IMR-90 (cell line): ENCODE data around the gene PRR19. TPM values are rescaled to one million over a fixed set of nuclear protein-coding genes. Genes with fewer than 3 reads are reported as not detected.
A peak's percentile ranks its signal among the peaks of the same experiment; 100 is the strongest.

Experiments
- ATAC-seq: fragments of 200-7000 bp; cut with Tn5 transposase; 2 replicates; pipeline ENCODE4 v1.9.1; 2020; ENCODE audit warnings: low read depth, mild to moderate bottlenecking, moderate library complexity
- BruUV-seq: library from RNA; stranded (reverse); fragments of 400-500 nt; replicated peaks from 2 replicates; lab custom pipeline; 2021; lab: Mats Ljungman, UMichigan
- CTCF ChIA-PET: fragments of 300-600 bp; formaldehyde crosslinking; extraction: SDS; loops from one replicate; lab custom pipeline; 2021; ENCODE audit warnings: antibody characterized with exemption; lab: Yijun Ruan, JAX
- POLR2A ChIA-PET: fragments of 300-600 bp; sonication (Branson Sonifier 250); formaldehyde crosslinking; loops from one replicate; lab custom pipeline; 2022; ENCODE audit warnings: antibody characterized with exemption; ENCODE audit not compliant: unreplicated experiment; lab: Charles Lee
- DNase-seq: peaks from one replicate; pipeline ENCODE4 v3.0.0; 2013
- H2AFZ ChIP-seq: replicated peaks from 2 replicates; pipeline ENCODE3; 2013; ENCODE audit warnings: low read length, mild to moderate bottlenecking; ENCODE audit not compliant: poor library complexity
- H2AK5ac ChIP-seq: 2 replicates; pipeline ENCODE4 v1.6.1; 2013; ENCODE audit warnings: low read depth, low read length, inconsistent platforms
- H2AK9ac ChIP-seq: replicated peaks from 2 replicates; pipeline ENCODE3; 2013; ENCODE audit warnings: mild to moderate bottlenecking, low read depth, low read length, moderate library complexity; ENCODE audit not compliant: poor library complexity
- H2BK120ac ChIP-seq: 2 replicates; pipeline ENCODE4 v1.6.1; 2013; ENCODE audit warnings: low read depth, low read length, inconsistent platforms
- H2BK15ac ChIP-seq: 3 replicates; pipeline ENCODE4 v1.6.1; 2013; ENCODE audit warnings: low read depth, low read length, inconsistent platforms
- H2BK20ac ChIP-seq: 2 replicates; pipeline ENCODE4 v1.6.1; 2013; ENCODE audit warnings: low read depth, mild to moderate bottlenecking, inconsistent platforms, low read length, moderate library complexity
- H2BK5ac ChIP-seq: 2 replicates; pipeline ENCODE4 v1.6.1; 2013; ENCODE audit warnings: mild to moderate bottlenecking, low read depth, low read length, inconsistent platforms; ENCODE audit not compliant: poor library complexity, severe bottlenecking
- H3K14ac ChIP-seq: replicated peaks from 2 replicates; pipeline ENCODE4 v1.6.1; 2013; ENCODE audit warnings: low read depth, low read length, inconsistent platforms
- H3K18ac ChIP-seq: 2 replicates; pipeline ENCODE4 v1.6.1; 2013; ENCODE audit warnings: low read depth, low read length, control low read depth
- H3K23ac ChIP-seq: 2 replicates; pipeline ENCODE4 v1.6.1; 2013; ENCODE audit warnings: low read depth, low read length, inconsistent platforms
- H3K27ac ChIP-seq: 2 replicates; pipeline ENCODE4 v1.5.1; 2013; ENCODE audit warnings: mild to moderate bottlenecking, control low read depth, low read length; ENCODE audit not compliant: insufficient read depth
- H3K27me3 ChIP-seq: 2 replicates; pipeline ENCODE4 v1.6.1; 2013; ENCODE audit warnings: low read length; ENCODE audit not compliant: control insufficient read depth, insufficient read depth
- H3K36me3 ChIP-seq: 2 replicates; pipeline ENCODE4 v1.6.1; 2013; ENCODE audit warnings: low read length, mixed read lengths; ENCODE audit not compliant: control insufficient read depth, insufficient read depth
- H3K4ac ChIP-seq: 2 replicates; pipeline ENCODE4 v1.6.1; 2013; ENCODE audit warnings: low read depth, low read length, inconsistent platforms
- H3K4me1 ChIP-seq: 2 replicates; pipeline ENCODE4 v1.6.1; 2013; ENCODE audit warnings: low read length, mixed read lengths; ENCODE audit not compliant: control insufficient read depth, insufficient read depth
- H3K4me2 ChIP-seq: 2 replicates; pipeline ENCODE4 v1.6.1; 2013; ENCODE audit warnings: low read depth, mild to moderate bottlenecking, control low read depth, low read length, moderate library complexity
- H3K4me3 ChIP-seq: 2 replicates; pipeline ENCODE4 v1.5.1; 2013; ENCODE audit warnings: low read depth, mild to moderate bottlenecking, control low read depth, low read length, moderate library complexity; ENCODE audit not compliant: insufficient read depth
- H3K56ac ChIP-seq: 2 replicates; pipeline ENCODE4 v1.6.1; 2013; ENCODE audit warnings: low read length, inconsistent platforms; ENCODE audit not compliant: insufficient read depth; ENCODE audit errors: extremely low read depth
- H3K79me1 ChIP-seq, 2 experiments: 2 replicates each; pipeline ENCODE4 v1.6.1; 2013; ENCODE audit warnings: low read length in 2 of 2, inconsistent platforms in 1 of 2, low read depth in 1 of 2
- H3K9ac ChIP-seq: 2 replicates; pipeline ENCODE4 v1.6.1; 2013; ENCODE audit warnings: low read depth, low read length, control low read depth
- H3K9me1 ChIP-seq: 2 replicates; pipeline ENCODE4 v1.6.1; 2013; ENCODE audit warnings: low read length, inconsistent platforms; ENCODE audit not compliant: insufficient read depth
- H3K9me3 ChIP-seq: 2 replicates; pipeline ENCODE4 v1.6.1; 2013; ENCODE audit warnings: low read length; ENCODE audit not compliant: control insufficient read depth, insufficient read depth
- H4K20me1 ChIP-seq: 2 replicates; pipeline ENCODE4 v1.6.1; 2013; ENCODE audit warnings: low read length, inconsistent platforms; ENCODE audit not compliant: insufficient read depth
- H4K5ac ChIP-seq: 2 replicates; pipeline ENCODE4 v1.6.1; 2013; ENCODE audit warnings: mild to moderate bottlenecking, low read depth, low read length, control low read depth
- H4K8ac ChIP-seq, 2 experiments: 2 replicates each; pipeline ENCODE4 v1.6.1; 2013; ENCODE audit warnings: low read depth in 2 of 2, low read length in 2 of 2, control low read depth in 1 of 2, inconsistent platforms in 1 of 2
- H4K91ac ChIP-seq: 2 replicates; pipeline ENCODE4 v1.6.1; 2013; ENCODE audit warnings: low read depth, low read length, inconsistent platforms; ENCODE audit not compliant: insufficient read depth
- BHLHE40 ChIP-seq: fragments of 150-350 bp; IDR thresholded peaks from 2 replicates; pipeline ENCODE4 v1.6.1; 2016; ENCODE audit warnings: mild to moderate bottlenecking, low read depth, low read length
- CEBPB ChIP-seq: IDR thresholded peaks from 2 replicates; pipeline ENCODE4 v1.6.1; 2012; ENCODE audit warnings: low read depth, low read length, improper control_type of control experiment
- CHD1 ChIP-seq: IDR thresholded peaks from 2 replicates; pipeline ENCODE4 v1.6.1; 2012; ENCODE audit warnings: low read depth, low read length, improper control_type of control experiment
- CTCF ChIP-seq: conservative IDR thresholded peaks from 2 replicates; pipeline ENCODE4 v1.5.1; 2012; ENCODE audit warnings: mild to moderate bottlenecking, low read depth, low read length, improper control_type of control experiment
- ELK1 ChIP-seq: fragments of 150-350 bp; IDR thresholded peaks from 2 replicates; pipeline ENCODE4 v1.6.1; 2016; ENCODE audit warnings: low read depth, mild to moderate bottlenecking, low read length, moderate library complexity, borderline replicate concordance
- FOS ChIP-seq: fragments of 150-350 bp; IDR thresholded peaks from 2 replicates; pipeline ENCODE4 v1.6.1; 2016; ENCODE audit warnings: low read depth, low read length
- MAFK ChIP-seq: IDR thresholded peaks from 2 replicates; pipeline ENCODE4 v1.6.1; 2012; ENCODE audit warnings: low read depth, low read length, improper control_type of control experiment
- MAZ ChIP-seq: IDR thresholded peaks from 2 replicates; pipeline ENCODE4 v1.6.1; 2012; ENCODE audit warnings: low read depth, mild to moderate bottlenecking, low read length, improper control_type of control experiment, moderate library complexity, borderline replicate concordance
- MXI1 ChIP-seq: IDR thresholded peaks from 2 replicates; pipeline ENCODE4 v1.6.1; 2012; ENCODE audit warnings: low read depth, mild to moderate bottlenecking, low read length, moderate library complexity, borderline replicate concordance
- NFE2L2 ChIP-seq: fragments of 150-350 bp; IDR thresholded peaks from 2 replicates; pipeline ENCODE4 v1.6.1; 2016; ENCODE audit warnings: low read depth, mild to moderate bottlenecking, low read length
- POLR2A ChIP-seq: IDR thresholded peaks from 2 replicates; pipeline ENCODE4 v1.6.1; 2012; ENCODE audit warnings: mild to moderate bottlenecking, low read depth, low read length
- RAD21 ChIP-seq: IDR thresholded peaks from 2 replicates; pipeline ENCODE4 v1.6.1; 2012; ENCODE audit warnings: low read length, improper control_type of control experiment
- RCOR1 ChIP-seq: IDR thresholded peaks from 2 replicates; pipeline ENCODE4 v1.6.1; 2012; ENCODE audit warnings: mild to moderate bottlenecking, low read length, improper control_type of control experiment; ENCODE audit not compliant: insufficient replicate concordance
- RFX5 ChIP-seq: IDR thresholded peaks from 2 replicates; pipeline ENCODE4 v1.8.0; 2012; ENCODE audit warnings: low read depth, mild to moderate bottlenecking, low read length, moderate library complexity
- SMC3 ChIP-seq: fragments of 150-350 bp; IDR thresholded peaks from 2 replicates; pipeline ENCODE4 v1.6.1; 2016; ENCODE audit warnings: low read depth, mild to moderate bottlenecking, antibody characterized with exemption, low read length, moderate library complexity
- USF2 ChIP-seq: fragments of 150-350 bp; IDR thresholded peaks from 2 replicates; pipeline ENCODE4 v1.6.1; 2017; ENCODE audit warnings: mild to moderate bottlenecking, antibody characterized with exemption, low read length, low read depth
- WGBS, 2 experiments: methylation state at CpG; one replicate each; pipeline versions ENCODE4 v1.1.5 to v1.1.7; 2013; ENCODE audit warnings: missing lambda C conversion rate in 2 of 2; ENCODE audit not compliant: insufficient read length in 1 of 2; ENCODE audit errors: extremely low coverage in 2 of 2; 5-methylcytosine and 5-hydroxymethylcytosine counted together
- dilution Hi-C: fragments of 300-500 bp; cut with HindIII; formaldehyde crosslinking; loops from one replicate; pipeline ENCODE4 v1.14.3; 2018; ENCODE audit warnings: low sequenced_read_pairs; ENCODE audit not compliant: unreplicated experiment
- in situ Hi-C: fragments of 300-500 bp; cut with MboI; formaldehyde crosslinking; loops from 3 replicates; pipeline ENCODE4 v1.14.3; 2019; ENCODE audit warnings: low sequenced_read_pairs, inconsistent platforms, mixed read lengths
- intact Hi-C: fragments of 100-400 bp; cut with micrococcal nuclease; formaldehyde crosslinking; loops from 2 replicates; pipeline ENCODE4 v1.10.0; 2022
- polyA plus RNA-seq, 3 experiments: library from polyadenylated mRNA; depleted of rRNA; stranded (reverse); fragments of >200 nt; gene quantifications; 2 replicates each; pipeline ENCODE4 v1.2.3, GENCODE V29; 2012; ENCODE audit warnings: low replicate concordance in 1 of 3
- total RNA-seq: library from RNA; depleted of rRNA; stranded (reverse); fragments of >200 nt; gene quantifications from 2 replicates; pipeline ENCODE4 v1.2.3, GENCODE V29; 2012

PRR19 gene
- total and polyA plus RNA-seq, 2 of the 4 experiments (the other 2 are of a cell fraction), result 0.36 to 1.6 TPM

GRCh38 chr19:42293948-42294347, 8.0 kb upstream of the PRR19 start:
- Histone ChIP-seq H3K27me3 (no peaks in the 10 kb centered on the region), H3K4me2 (no peak overlapping the region), H2BK20ac (no peak overlapping the region), H2BK15ac (no peak overlapping the region), H4K5ac (no peak overlapping the region), H4K91ac (no peak overlapping the region), H3K9me1 (0 out of 2 replicates have a peak, but pooled peaks cover 3% of the 10 kb centered on the region), H2BK5ac (no peak overlapping the region), H2AK5ac (no peak overlapping the region), H4K8ac (no peak overlapping the region), H3K56ac (no peak overlapping the region), H3K4me3 (no peak overlapping the region), H3K36me3 (peaks cover 65% of the 10 kb centered on the region), H3K9ac (no peak overlapping the region), H3K9me3 (no peaks in the 10 kb centered on the region), H3K4me1 (no peaks in the 10 kb centered on the region), H3K79me1 (peaks cover 3 to 6% of the 10 kb centered on the region in 2 experiments; a peak in 2 of 4 replicates), H2BK120ac (no peak overlapping the region), H3K23ac (no peak overlapping the region), H2AFZ (no peak overlapping the region), H3K27ac (no peak overlapping the region), H3K18ac (no peak overlapping the region), H2AK9ac (peak overlapping the region; percentile 42), H3K4ac (no peak overlapping the region), H3K14ac (no peak overlapping the region), H4K20me1 (peaks cover 10% of the 10 kb centered on the region)
- dilution Hi-C loops (no loop called here), in situ Hi-C loops (no loop called here), intact Hi-C loops (no loop called here)
- no peak for DNase-seq
- WGBS, 2 experiments, result 85% methylated on average over 5 of the region's 15 CpGs; no CpG with 5 or more reads in 1 of the 2 experiments
- no TSS peak for BruUV-seq
- CTCF ChIA-PET, result no interaction called here
- POLR2A ChIA-PET, result no interaction called here
- no peak for ATAC-seq
- TF ChIP-seq FOS (no peak), CEBPB (no peak), POLR2A (no peak), NFE2L2 (no peak), CHD1 (no peak), CTCF (no peak), RAD21 (no peak), USF2 (no peak), ELK1 (no peak), MAFK (no peak), RCOR1 (no peak), SMC3 (no peak), MXI1 (no peak), MAZ (no peak), BHLHE40 (no peak), RFX5 (no peak)
